Posterior vena cava (tissue), 2 donors: ENCODE measurements around the gene GAL3ST1. TPM values are rescaled to one million over a fixed set of nuclear protein-coding genes. Genes with fewer than 3 reads are reported as not detected.
"Not testable (repeated sequence)": the region's sequence is repeated elsewhere in the genome, so short reads cannot be mapped to it uniquely, and the experiment has no call there.

Experiments used
- DNase-seq: peaks from one replicate; pipeline ENCODE4 v3.0.0-alpha.2; 2020; ENCODE audit warnings: low spot score
- intact Hi-C, 2 donors: fragments of 100-400 bp; cut with DNase I; formaldehyde crosslinking; loops; one replicate each; pipeline versions ENCODE4 v1.14.1 to v1.14.2; 2022 to 2023
- total RNA-seq, 2 donors: library from RNA; stranded (reverse); fragmentation: NEBNext Ultra II Directional; extraction: Animal tissue kit (Norgen Biotek cat#: 25700); gene quantifications; one replicate each; pipeline ENCODE4 v1.2.1, GENCODE V29; 2021
- donor health status: DM: yes; HTN: yes; CAD: no.
- donor health status: DM: yes; HTN: yes; CAD: no.

The GAL3ST1 gene
- total RNA-seq, 2 donors from 2014 or later, result 1.3 to 2.5 TPM

DNA sequence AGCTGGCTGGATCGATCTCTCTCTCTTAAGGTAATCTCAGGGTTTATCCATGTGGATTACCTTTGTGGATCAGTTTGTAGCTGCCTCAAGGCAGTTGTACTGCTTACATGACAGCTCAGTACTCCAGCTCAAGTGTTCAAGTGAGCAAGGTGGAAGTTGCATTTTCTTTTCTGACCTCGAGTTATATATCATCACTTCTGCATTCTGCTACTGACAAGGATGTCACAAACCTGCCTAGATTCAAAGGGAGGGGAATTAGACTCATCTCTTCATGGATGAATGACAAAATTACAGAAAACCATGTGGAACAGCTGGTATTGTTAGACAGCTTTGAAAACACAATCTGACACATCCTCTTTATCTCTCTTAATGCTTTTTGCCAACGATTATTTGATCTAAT lies 26.5 kb upstream of the GAL3ST1 start:
- intact Hi-C loops, result no loop called here

GRCh38 chr22:30598986-30599385 lies 24.5 kb upstream of the GAL3ST1 start:
- no peak for DNase-seq
- intact Hi-C loops, result no loop called here

More for the DNA sequence above, 26.5 kb upstream of the GAL3ST1 start:
- no peak for DNase-seq

- intact Hi-C loops, result no loop called here
Observed at GRCh38 chr22:30596886-30597285, 22.4 kb upstream of the GAL3ST1 start.

DNA sequence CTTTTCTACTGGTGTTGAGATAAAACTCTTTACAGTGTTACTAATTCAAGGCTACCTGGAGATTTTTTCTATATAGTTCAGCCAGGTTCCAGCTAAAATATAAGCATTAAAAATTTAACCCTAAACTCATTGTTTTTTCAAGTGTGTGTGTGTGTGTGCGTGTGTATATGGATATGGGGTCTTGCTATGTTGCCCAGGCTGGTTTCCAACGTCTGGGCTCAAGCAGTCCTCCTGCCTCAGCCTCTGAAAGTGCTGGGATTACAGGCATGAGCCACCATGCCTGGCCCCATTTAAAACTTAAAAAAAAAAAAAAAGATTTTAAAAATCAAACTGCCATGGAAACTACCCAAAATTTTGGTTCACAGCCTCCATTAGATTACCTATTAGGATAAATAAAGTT lies 21.7 kb upstream of the GAL3ST1 start:
- intact Hi-C loops, result no loop called here

More at GRCh38 chr22:30596886-30597285, 22.4 kb upstream of the GAL3ST1 start:
- DNase-seq, result no peak

DNA sequence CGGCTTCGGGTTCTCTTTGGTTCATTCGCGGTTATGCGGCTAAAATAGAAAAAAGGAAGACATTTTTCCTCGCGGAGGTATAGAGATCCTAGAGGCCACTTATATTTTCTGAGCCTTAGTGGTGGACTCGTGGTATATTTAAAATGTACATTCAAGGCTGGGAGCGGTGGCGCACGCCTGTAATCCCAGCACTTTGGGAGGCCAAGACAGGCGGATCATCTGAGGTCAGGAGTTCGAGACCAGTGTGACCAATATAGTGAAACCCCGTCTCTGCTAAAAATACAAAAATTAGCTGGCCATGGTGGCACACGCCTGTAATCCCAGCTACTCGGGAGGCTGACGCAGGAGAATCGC lies 17.9 kb upstream of the GAL3ST1 start:
- DNase-seq, intact Hi-C loops: not testable (repeated sequence)

More for the DNA sequence above, 21.7 kb upstream of the GAL3ST1 start:
- DNase-seq, result no peak

DNA sequence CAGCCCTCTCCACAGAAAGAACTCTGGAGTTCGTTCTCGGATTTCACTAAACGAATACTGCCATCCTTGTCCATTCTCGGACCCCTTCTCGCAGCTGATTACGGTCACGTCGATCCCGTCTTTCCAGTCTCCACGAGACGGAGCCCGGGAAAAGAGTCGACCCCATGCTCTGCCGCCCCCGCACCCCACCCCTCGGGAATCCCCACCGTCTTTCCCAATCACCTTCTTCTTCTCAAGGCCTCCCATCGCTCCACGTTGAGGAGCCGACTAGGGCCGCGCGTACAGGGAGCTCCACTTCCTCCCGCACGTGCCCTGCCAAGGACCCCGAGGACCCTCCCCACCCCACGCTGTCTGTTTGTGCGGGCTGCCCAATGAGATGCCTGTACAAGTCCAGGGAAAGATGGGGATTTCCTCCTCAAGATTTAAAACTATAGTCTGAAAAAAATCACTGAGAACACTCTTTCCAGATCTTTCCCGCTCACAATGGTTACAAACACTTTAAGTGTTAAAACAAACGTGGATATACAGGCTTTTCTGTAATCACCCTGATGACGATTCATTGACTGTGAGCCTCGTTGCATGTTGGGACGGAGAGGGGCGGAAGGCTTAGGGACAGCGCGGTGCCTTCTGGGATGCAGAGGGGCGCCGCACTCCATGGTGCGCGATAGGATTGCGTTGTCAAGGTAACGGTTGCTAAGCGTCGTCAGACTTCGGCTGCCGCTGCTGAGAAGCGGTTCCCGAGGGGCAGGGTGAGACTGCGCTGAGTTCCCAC lies 17.3 kb upstream of the GAL3ST1 start, which contains the start of gene PES1:
Gene PES1 (minus strand): TSS at position 323 of the 772 bp plus-strand sequence. CDS start 77 bp downstream, at position 246.
- intact Hi-C loops, result no loop called here
- DNase-seq, result peak; percentile 98

DNA sequence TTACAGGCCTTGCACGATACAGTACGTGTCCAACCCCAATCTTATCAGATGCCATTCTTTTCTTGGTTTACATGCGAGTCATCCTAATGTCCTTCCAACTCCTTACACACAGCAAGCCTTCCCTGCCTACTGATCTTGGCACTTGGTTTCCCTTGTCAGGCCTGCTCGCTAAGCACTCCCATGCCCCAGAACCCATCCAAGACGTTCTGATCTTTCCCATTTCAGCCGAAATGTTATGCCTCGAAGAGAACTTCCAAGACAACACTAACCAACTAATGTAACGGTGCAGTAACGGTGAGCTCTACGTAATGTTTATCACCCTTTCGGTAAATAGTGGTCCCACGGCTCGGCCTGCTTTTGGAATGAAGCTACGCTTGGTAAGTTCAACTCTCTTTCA lies 16.7 kb upstream of the GAL3ST1 start:
- intact Hi-C loops, result no loop called here
- no peak for DNase-seq

DNA sequence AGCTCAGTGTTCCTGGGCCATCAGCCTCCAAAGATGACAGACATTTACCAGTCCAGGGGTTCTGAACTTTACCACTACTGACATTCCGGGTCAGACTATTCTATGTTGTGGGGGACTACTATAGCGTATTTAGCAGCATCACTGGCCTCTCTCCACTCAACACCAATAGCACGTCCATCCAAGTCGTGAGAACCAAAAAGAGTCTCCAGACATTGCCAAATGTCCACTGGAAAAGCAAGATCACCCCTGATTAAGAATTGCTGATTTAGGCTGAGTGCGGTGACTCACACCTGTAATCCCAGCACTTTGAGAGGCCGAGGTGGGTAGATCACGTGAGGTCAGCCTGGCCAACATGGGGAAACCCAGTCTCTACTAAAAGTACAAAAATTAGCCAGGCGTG lies 11.9 kb upstream of the GAL3ST1 start:
- no peak for DNase-seq

DNA sequence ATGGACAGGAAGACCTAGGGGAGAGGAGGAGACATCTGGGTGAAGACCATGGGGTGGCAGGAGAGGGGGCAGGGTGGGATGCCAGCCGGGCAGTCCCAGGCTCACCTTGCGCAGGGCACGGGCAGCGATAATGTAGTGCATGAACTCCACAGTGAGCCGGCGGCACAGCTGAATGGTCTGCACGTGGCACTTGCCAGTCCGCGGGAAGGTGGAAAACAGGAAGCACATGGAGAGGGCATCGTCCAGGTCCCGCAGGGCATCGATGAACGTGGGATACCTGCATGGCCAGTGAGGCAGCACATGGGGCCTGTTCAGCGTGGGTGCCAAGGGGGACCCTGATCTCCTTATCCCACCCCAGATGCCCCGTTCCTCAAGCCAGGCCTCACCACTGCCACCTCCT lies 10.0 kb upstream of the GAL3ST1 start:
- intact Hi-C loops, result no loop called here
- DNase-seq, result no peak

More for the DNA sequence above, 11.9 kb upstream of the GAL3ST1 start:
- intact Hi-C loops, result no loop called here

DNA sequence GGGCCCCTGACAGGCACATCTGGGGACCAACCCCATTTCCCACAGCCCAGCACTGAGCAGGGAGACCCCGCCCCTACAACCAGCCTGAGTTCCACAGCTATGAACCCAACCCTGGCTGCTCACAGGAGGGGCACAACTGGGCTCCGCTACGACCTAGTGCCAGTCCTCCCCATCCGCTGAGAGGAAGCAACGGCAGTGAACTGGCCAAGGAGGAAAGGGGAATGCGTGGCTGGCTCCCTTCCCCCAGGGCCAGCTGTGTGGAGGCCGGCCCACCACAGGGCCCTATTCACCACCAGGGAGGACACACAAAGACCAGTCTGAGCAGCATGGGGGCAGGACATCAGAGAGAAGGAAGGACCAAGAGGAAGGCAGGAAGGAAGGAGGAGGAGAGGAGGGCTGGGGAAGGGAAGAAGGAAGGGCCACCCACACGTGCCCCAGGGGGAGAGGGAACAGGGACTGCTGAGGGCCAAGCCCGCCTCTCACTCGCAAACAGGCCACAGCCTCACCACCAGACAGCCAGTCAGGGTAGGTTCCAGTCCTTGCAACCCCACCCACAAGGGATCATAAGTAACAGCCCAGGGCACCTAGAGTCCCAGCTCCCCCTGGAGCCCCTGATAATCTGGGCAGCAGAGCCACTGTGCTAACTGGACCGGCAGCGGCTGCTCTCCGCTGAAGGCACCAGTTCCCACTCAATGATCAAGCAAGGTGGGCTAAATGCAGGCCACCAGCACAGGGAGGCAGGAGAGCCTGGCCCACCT lies 8.5 kb upstream of the GAL3ST1 start:
- intact Hi-C loops, result no loop called here

GRCh38 chr22:30582051-30582450 lies 7.6 kb upstream of the GAL3ST1 start:
- DNase-seq, result no peak
- intact Hi-C loops, result no loop called here

More for the DNA sequence above, 8.5 kb upstream of the GAL3ST1 start:
- DNase-seq, result no peak

- DNase-seq, result no peak
- intact Hi-C loops, result no loop called here
Observed at GRCh38 chr22:30580896-30581295, 6.4 kb upstream of the GAL3ST1 start.

- intact Hi-C loops, result no loop called here
- no peak for DNase-seq
Observed at GRCh38 chr22:30578481-30578880, 4.0 kb upstream of the GAL3ST1 start.

GRCh38 chr22:30575859-30576258 lies 1.4 kb upstream of the GAL3ST1 start:
- no peak for DNase-seq
- intact Hi-C loops, result no loop called here

DNA sequence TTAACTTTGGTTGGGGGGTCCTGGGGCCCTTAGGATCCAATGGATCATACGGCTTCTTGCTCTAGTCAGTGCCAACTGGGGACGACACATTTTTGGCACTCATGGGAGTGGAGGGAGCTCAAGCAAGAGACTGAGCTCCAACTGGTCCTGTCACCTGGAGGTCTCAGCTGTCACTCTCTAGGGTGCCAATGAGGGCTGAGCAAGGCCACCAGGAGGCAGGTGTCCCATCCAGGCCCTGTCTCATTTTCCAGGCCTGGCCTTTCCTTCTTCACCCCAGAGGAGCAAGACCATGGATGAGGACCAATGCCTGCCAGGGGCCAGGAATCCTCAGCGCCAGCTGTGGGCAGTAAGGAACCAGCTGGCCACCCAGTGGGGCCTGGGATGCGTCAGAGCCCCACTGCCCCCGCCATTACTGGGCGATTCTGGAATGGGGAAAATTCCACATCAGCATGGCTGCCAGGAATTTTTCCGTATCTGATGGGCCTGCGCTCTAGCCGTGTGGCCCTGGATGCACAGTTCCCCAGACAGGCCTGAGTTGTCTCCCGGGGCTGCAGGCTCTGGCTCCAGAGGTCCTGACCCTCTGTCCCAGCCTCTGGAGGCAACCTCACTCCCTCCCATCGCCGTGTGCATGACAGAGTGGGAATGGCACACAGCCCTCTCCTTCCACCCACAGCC lies 669 bp upstream of the GAL3ST1 start:
- intact Hi-C loops, result no loop called here

DNA sequence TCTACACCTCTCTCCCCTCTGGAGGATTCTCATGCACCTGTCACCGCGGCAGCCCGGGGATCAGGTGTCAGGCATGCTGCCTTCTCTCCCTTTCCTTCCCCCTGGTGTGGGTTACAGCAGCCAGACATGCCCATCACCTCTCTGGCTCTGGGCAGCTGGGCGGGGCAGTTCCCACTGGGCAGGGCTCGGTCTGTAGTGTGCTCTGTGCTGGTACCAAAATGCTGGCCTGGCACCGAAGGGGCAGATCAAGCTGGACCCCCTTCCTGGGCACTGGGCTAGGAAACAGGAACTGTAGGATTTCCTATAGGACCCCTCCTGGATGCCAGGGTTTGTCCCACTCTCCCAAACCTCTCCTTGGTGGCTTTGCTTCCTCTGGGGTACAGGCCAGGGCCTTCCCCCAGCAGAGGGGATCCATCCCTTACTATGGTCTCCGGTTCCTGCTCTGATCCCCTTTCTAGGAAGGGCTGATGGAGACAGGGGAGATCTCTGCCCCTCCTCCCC lies 821 bp downstream of the GAL3ST1 start:
- intact Hi-C loops, result no loop called here
- no peak for DNase-seq

More for the DNA sequence above, 669 bp upstream of the GAL3ST1 start:
- DNase-seq, result peak; percentile 90

GRCh38 chr22:30572840-30573593 lies 1.4 kb downstream of the GAL3ST1 start:
- intact Hi-C loops, result no loop called here
- DNase-seq, result no peak

- no peak for DNase-seq
- intact Hi-C loops, result no loop called here
Observed at GRCh38 chr22:30572210-30572609, 2.3 kb downstream of the GAL3ST1 start.

DNA sequence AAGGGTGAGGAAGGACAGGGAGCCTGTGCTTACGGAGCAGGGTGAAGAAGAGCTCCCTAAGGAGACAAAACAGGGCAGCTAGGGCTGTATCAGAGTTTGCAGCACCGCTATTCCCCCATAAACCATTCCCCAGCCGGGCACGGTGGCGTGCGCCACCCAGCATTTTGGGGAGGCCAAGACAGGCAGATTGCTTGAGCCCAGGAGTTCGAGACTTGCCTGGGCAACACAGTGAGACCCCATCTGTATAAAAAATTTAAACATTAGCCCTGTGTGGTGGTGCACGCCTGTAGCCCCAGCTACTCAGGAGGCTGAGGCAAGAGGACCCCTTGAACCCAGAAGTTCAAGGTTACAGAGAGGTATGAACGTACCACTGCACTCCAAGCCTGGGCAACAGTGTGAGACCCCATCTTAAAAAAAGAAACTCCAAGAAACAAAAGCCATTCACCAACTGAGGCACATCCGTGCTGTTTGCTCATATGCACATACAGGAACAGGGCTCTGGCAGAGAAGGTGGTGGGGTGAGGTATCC lies 4.7 kb downstream of the GAL3ST1 start:
- no peak for DNase-seq
- intact Hi-C loops, result no loop called here
